Cardiac fibroblast (primary cell): ENCODE results near the gene KPNA5.
"Not testable (repeated sequence)": the region's sequence is repeated elsewhere in the genome, so short reads cannot be mapped to it uniquely, and the experiment has no call there.

ENCODE experiments used
- DNase-seq, 2 donors: peaks; one replicate each; pipeline versions ENCODE4 v3.0.0 to v3.0.0-alpha.2; 2010; ENCODE audit warnings: low read depth in 2 of 2
- H3K4me3 ChIP-seq, 2 donors: replicated peaks in 1 of 2; 1 replicate in 1 of 2; 2 replicates in 1 of 2; pipeline ENCODE4 v1.5.1; 2011; ENCODE audit warnings: low read depth in 2 of 2, low read length in 2 of 2, mild to moderate bottlenecking in 2 of 2, moderate library complexity in 1 of 2
- TF ChIP-seq, protein P1 (sequence below): IDR thresholded peaks from one replicate; pipeline ENCODE4 v1.5.1; 2011; ENCODE audit warnings: low read depth, mild to moderate bottlenecking, low read length, inconsistent platforms

KPNA5 gene

DNA sequence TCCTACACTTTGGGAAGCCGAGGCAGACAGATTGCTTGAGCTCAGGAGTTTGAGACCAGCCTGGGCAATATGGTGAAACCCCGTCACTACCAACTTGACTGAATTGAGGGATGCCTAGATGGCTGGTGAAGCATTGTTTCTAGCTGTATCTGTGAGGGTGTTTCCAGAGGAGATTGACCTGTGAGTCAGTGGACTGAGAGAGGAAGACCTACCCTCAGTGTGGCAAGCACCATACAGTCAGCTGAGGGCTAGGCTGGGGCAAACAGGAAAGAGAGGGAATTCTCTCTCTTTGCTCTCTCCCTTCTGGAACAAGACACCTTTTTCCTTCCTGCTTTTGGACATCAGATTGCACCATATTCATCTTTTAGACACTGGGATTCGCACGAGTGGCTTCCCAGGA, 8.7 kb upstream of the KPNA5 start:
- H3K4me3 ChIP-seq: no peak overlapping the region
- DNase-seq: no peak
- TF ChIP-seq, protein P1, sequence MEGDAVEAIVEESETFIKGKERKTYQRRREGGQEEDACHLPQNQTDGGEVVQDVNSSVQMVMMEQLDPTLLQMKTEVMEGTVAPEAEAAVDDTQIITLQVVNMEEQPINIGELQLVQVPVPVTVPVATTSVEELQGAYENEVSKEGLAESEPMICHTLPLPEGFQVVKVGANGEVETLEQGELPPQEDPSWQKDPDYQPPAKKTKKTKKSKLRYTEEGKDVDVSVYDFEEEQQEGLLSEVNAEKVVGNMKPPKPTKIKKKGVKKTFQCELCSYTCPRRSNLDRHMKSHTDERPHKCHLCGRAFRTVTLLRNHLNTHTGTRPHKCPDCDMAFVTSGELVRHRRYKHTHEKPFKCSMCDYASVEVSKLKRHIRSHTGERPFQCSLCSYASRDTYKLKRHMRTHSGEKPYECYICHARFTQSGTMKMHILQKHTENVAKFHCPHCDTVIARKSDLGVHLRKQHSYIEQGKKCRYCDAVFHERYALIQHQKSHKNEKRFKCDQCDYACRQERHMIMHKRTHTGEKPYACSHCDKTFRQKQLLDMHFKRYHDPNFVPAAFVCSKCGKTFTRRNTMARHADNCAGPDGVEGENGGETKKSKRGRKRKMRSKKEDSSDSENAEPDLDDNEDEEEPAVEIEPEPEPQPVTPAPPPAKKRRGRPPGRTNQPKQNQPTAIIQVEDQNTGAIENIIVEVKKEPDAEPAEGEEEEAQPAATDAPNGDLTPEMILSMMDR: no peak

- H3K4me3 ChIP-seq: no peak overlapping the region
- TF ChIP-seq, protein P1: no peak
- DNase-seq: no peak
These were observed 5.0 kb upstream of the KPNA5 start for GRCh38 chr6:116676021-116676420.

DNA sequence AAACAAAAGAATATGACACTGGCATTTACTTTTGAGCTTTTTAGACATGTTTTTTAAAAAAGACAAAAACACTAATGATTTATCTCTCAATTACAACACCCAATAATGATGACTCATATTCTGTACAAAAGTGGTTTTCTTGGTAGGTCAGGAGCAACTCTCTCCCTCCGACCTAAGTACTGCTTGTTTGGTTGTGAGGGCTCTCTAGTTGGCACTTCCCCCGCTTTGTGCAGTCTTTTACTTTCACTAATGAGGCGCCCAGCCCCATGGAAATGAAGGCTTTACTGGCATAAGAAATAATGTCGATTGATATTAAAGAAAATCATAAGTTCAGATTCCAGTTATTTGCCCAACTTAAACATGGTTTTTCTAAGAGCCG, 1.3 kb downstream of the KPNA5 start:
- no peak overlapping the region for H3K4me3 ChIP-seq
- TF ChIP-seq, protein P1: no peak
- DNase-seq: peak; percentile 56 to 58

GRCh38 chr6:116685437-116685993, 4.5 kb downstream of the KPNA5 start:
- TF ChIP-seq, protein P1: no peak
- no peak overlapping the region for H3K4me3 ChIP-seq
- DNase-seq: no peak

DNA sequence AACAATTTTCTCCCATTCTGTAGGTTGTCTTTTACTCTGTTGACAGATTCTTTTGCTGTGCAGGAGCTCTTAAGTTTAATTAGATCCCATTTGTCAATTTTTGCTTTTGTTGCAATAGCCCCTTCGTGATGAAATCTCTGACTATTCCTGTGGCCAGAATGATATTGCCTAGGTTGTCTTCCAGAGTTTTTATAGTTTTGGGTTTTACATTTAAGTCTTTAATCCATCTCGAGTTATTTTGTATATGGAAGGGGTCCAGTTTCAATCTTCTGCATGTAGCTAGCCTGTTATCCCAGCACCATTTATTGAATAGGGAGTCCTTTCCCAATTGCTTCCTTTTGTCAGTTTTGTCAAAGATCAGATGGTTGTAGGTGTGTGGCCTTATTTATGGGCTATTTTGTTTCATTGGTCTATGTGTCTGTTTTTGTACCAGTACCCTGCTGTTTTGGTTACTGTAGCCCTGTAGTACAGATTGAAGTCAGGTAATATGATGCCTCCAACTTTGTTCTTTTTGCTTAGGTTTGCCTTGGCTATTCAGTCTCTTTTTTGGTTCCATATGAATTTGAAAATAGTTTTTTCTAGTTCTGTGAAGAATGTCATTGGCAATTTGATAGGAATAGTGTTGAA, 5.6 kb downstream of the KPNA5 start:
- not testable (repeated sequence) for H3K4me3 ChIP-seq, DNase-seq

DNA sequence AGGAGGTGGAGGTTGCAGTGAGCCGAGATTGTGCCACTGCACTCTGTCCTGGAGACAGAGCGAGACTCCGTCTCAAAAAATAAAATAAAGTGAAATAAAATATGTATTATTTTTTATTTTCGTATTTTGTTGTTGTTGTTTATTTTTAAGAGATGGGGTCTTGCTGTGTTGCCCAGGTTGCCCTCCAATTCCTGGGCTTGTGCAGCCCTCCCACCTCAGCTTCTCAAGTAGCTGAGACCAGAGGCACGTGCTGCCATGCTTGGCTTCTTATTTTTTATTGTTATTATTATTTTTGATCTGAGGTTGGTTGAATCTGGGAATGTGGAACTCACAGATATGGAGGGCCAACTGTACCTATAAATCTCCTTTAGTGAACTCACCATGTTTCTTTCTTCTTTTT, 10.1 kb downstream of the KPNA5 start:
- TF ChIP-seq, protein P1: no peak
- no peak overlapping the region for H3K4me3 ChIP-seq

GRCh38 chr6:116692873-116693272, 11.9 kb downstream of the KPNA5 start:
- DNase-seq, H3K4me3 ChIP-seq: not testable (repeated sequence)

More for the DNA sequence above, 10.1 kb downstream of the KPNA5 start:
- DNase-seq: no peak

DNA sequence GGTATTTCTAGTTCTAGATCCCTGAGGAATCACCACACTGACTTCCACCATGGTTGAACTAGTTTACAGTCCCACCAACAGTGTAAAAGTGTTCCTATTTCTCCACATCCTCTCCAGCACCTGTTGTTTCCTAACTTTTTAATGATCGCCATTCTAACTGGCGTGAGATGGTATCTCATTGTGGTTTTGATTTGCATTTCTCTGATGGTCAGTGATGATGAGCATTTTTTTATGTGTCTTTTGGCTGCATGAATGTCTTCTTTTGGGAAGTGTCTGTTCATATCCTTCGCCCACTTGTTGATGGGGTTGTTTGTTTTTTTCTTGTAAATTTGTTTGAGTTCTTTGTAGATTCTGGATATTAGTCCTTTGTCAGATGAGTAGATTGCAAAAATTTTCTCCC, 12.3 kb downstream of the KPNA5 start:
- not testable (repeated sequence) for DNase-seq, H3K4me3 ChIP-seq
